ENCODE measurements around the gene S100A14. TPM values are rescaled to one million over a fixed set of nuclear protein-coding genes. Genes with fewer than 3 reads are reported as not detected.

S100A14 gene
- polyA plus RNA-seq, 1 of the 3 experiments (the other 2 are of a cell fraction), result 0.15 TPM

DNA sequence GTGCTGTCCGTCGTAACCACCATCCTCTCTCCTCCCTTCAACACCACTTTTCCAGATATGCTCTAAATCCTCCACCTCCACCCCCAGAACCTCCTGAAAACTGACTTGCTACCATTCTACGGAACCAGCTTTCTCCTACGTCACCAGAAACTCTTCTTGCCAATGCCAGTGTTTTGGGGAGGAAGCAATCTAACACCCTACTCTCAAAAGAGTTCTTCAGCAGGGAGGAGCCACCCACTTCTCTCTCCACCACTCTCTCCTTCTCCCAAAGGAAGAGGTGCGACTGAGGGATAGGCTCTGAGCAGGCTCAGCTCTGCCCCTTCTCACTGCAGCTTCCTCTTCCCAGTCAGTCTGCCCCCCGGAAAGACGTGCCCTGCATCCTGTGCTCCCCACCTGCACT is 44.4 kb downstream of the S100A14 start (continued):
- TF ChIP-seq, protein P1, sequence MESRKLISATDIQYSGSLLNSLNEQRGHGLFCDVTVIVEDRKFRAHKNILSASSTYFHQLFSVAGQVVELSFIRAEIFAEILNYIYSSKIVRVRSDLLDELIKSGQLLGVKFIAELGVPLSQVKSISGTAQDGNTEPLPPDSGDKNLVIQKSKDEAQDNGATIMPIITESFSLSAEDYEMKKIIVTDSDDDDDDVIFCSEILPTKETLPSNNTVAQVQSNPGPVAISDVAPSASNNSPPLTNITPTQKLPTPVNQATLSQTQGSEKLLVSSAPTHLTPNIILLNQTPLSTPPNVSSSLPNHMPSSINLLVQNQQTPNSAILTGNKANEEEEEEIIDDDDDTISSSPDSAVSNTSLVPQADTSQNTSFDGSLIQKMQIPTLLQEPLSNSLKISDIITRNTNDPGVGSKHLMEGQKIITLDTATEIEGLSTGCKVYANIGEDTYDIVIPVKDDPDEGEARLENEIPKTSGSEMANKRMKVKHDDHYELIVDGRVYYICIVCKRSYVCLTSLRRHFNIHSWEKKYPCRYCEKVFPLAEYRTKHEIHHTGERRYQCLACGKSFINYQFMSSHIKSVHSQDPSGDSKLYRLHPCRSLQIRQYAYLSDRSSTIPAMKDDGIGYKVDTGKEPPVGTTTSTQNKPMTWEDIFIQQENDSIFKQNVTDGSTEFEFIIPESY (IDR thresholded peaks at IDR 0.05; ENCODE audit: borderline replicate concordance, low read depth), result no peak
- TF ChIP-seq, protein P2, sequence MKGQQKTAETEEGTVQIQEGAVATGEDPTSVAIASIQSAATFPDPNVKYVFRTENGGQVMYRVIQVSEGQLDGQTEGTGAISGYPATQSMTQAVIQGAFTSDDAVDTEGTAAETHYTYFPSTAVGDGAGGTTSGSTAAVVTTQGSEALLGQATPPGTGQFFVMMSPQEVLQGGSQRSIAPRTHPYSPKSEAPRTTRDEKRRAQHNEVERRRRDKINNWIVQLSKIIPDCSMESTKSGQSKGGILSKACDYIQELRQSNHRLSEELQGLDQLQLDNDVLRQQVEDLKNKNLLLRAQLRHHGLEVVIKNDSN (IDR thresholded peaks at IDR 0.05; ENCODE audit: borderline replicate concordance, low read depth), result no peak
- TF ChIP-seq TAF1 (IDR thresholded peaks at IDR 0.05; ENCODE audit: borderline replicate concordance, low read depth, low read length) (no peak), SIN3A (IDR thresholded peaks at IDR 0.05; ENCODE audit: borderline replicate concordance, low read depth, low read length) (no peak), RAD21 (IDR thresholded peaks at IDR 0.05; ENCODE audit: low read length) (no peak), FOSL2 (IDR thresholded peaks at IDR 0.05; ENCODE audit: borderline replicate concordance, low read depth) (no peak)

DNA sequence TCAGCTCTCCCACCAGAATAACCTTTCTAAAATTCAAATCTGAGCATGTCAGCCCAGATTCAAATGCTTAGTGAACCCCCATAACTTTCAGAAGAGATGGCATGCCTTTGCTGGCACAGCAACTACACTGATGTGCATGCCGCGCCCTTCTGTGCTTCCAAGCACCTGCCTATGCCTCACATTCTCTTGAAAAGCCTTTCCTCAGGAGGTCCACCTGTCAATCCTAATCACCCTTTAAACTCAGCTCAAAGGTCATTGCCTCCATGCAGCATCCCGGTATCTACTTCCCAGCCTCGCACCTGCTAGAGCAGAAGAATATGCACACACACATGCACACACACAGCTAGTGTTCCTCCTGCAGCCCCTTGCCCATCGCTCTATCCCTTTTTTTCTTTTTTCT is 45.3 kb downstream of the S100A14 start:
- no peak overlapping the region for H3K4me3 ChIP-seq (ENCODE audit: low read depth in 2 of 2, low read length in 1 of 2)
- H3K9me3 ChIP-seq, result no peaks in the 10 kb centered on the region
- H3K4me2 ChIP-seq, result no peak overlapping the region
- TF ChIP-seq MEF2A (IDR thresholded peaks at IDR 0.05; ENCODE audit: borderline replicate concordance, low read depth) (no peak), YY1 (IDR thresholded peaks at IDR 0.05; ENCODE audit: low read depth) (no peak), FOXJ3 (CRISPR knock-in tag; IDR thresholded peaks at IDR 0.05) (no peak), EZH2phosphoT487 (IDR thresholded peaks at IDR 0.05; ENCODE audit: borderline replicate concordance, low read depth) (no peak), NFIC (IDR thresholded peaks at IDR 0.05; ENCODE audit: borderline replicate concordance) (no peak), RXRA (IDR thresholded peaks at IDR 0.05; ENCODE audit: borderline replicate concordance, low read depth) (no peak), GATA2 (CRISPR knock-in tag; IDR thresholded peaks at IDR 0.05) (no peak), TAF1 (IDR thresholded peaks at IDR 0.05; ENCODE audit: borderline replicate concordance, low read depth, low read length) (no peak), POLR2AphosphoS5 (IDR thresholded peaks at IDR 0.05; ENCODE audit: low read depth, low read length) (no peak), RAD21 (IDR thresholded peaks at IDR 0.05; ENCODE audit: low read length) (no peak), SIN3A (IDR thresholded peaks at IDR 0.05; ENCODE audit: borderline replicate concordance, low read depth, low read length) (no peak), GABPA (IDR thresholded peaks at IDR 0.05; ENCODE audit: low read depth) (no peak), FOSL2 (IDR thresholded peaks at IDR 0.05; ENCODE audit: borderline replicate concordance, low read depth) (no peak)
- TF ChIP-seq, protein P3, sequence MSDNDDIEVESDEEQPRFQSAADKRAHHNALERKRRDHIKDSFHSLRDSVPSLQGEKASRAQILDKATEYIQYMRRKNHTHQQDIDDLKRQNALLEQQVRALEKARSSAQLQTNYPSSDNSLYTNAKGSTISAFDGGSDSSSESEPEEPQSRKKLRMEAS (IDR thresholded peaks at IDR 0.05; ENCODE audit: low read depth), result no peak
- H3F3A ChIP-seq (replicated peaks; ENCODE audit: insufficient read depth), result peaks cover 26% of the 10 kb centered on the region
- no peaks in the 10 kb centered on the region for H3K9me2 ChIP-seq
- over 99% methylated on average over 5 of the region's 5 CpGs for WGBS (ENCODE audit: low lambda C conversion rate)
- H2AFZ ChIP-seq (ENCODE audit: low read depth), result no peak overlapping the region
- no peaks in the 10 kb centered on the region for H3K36me3 ChIP-seq (replicated peaks in 1 of 2; ENCODE audit: control insufficient read depth in 1 of 2, insufficient read depth in 2 of 2, low read length in 1 of 2)
- no peak overlapping the region for H3K9ac ChIP-seq
- no peaks in the 10 kb centered on the region for H4K20me1 ChIP-seq (ENCODE audit: insufficient read depth)
- H3K4me1 ChIP-seq (ENCODE audit: control insufficient read depth in 1 of 2, insufficient read depth in 2 of 2, low read depth in 1 of 2, low read length in 1 of 2), result peaks cover 27 to 29% of the 10 kb centered on the region in 2 experiments
- no peaks in the 10 kb centered on the region for H3K79me2 ChIP-seq (ENCODE audit: insufficient read depth)
- no peak overlapping the region for H3K27ac ChIP-seq (ENCODE audit: low read depth in 2 of 2, low read length in 1 of 2)
- H3K27me3 ChIP-seq (ENCODE audit: insufficient read depth), result no peaks in the 10 kb centered on the region
- DNase-seq, result no peak
- ChIA-PET POLR2A (interaction anchor here (2.1 kb wide), 1 partner anchor 63 kb away, joined by 12 read pairs; the partner anchor contains the start of gene CHTOP), CTCF (interaction anchor here (0.9 to 7.4 kb wide), 9 partner anchors 13 to 107 kb away, joined by 3 to 283 read pairs (median 26); partner anchors contain the start of genes S100A14, S100A3 and S100A4)

All from SK-N-SH (cell line).